Measurements from ENCODE around the gene RABL6. TPM values are rescaled to one million over a fixed set of nuclear protein-coding genes. Genes with fewer than 3 reads are reported as not detected.

The RABL6 gene
- total RNA-seq, 1 donor from 2014 or later, result 107 TPM

- intact Hi-C loops (cut with micrococcal nuclease), result loop anchor here (5.0 to 10.0 kb wide), 4 partner anchors 202 to 482 kb away; partner anchors contain the start of genes NPDC1 and TUBB4B
Measured at GRCh38 chr9:136844761-136845464, 37.2 kb downstream of the RABL6 start.

GRCh38 chr9:136845465-136846260, 37.9 kb downstream of the RABL6 start:
- intact Hi-C loops (cut with micrococcal nuclease), result loop anchor here (5.0 to 10.0 kb wide), 4 partner anchors 202 to 482 kb away; partner anchors contain the start of genes NPDC1 and TUBB4B

GRCh38 chr9:136846376-136847087, 38.8 kb downstream of the RABL6 start:
- intact Hi-C loops (cut with micrococcal nuclease), result loop anchor here (5.0 to 10.0 kb wide), 4 partner anchors 201 to 481 kb away; partner anchors contain the start of genes NPDC1 and TUBB4B

GRCh38 chr9:136847088-136847825, 39.5 kb downstream of the RABL6 start:
- intact Hi-C loops (cut with micrococcal nuclease), result loop anchor here (5.0 to 10.0 kb wide), 4 partner anchors 200 to 480 kb away; partner anchors contain the start of genes NPDC1 and TUBB4B

GRCh38 chr9:136847826-136848392, 40.2 kb downstream of the RABL6 start:
- intact Hi-C loops (cut with micrococcal nuclease), result loop anchor here (5.0 to 10.0 kb wide), 4 partner anchors 199 to 479 kb away; partner anchors contain the start of genes NPDC1 and TUBB4B

GRCh38 chr9:136848393-136849037, 40.8 kb downstream of the RABL6 start:
- intact Hi-C loops (cut with micrococcal nuclease), result loop anchor here (1.0 to 10.0 kb wide), 12 partner anchors 18 to 479 kb away; partner anchors contain the start of genes EDF1, FBXW5, NPDC1 and PAXX

GRCh38 chr9:136849038-136849959, 41.6 kb downstream of the RABL6 start, which contains the start of gene PHPT1:
PHPT1 (plus strand) TSS chr9:136849409; CDS start chr9:136849431, 22 bp downstream.
- intact Hi-C loops (cut with micrococcal nuclease), result loop anchor here (1.0 to 10.0 kb wide), 12 partner anchors 17 to 478 kb away; partner anchors contain the start of genes EDF1, FBXW5, NPDC1 and PAXX

- intact Hi-C loops (cut with micrococcal nuclease), result loop anchor here (1.0 to 10.0 kb wide), 12 partner anchors 16 to 477 kb away; partner anchors contain the start of genes EDF1, FBXW5, NPDC1 and PAXX
Measured at GRCh38 chr9:136849960-136850865, 42.5 kb downstream of the RABL6 start.

- intact Hi-C loops (cut with micrococcal nuclease), result no loop called here
Measured at GRCh38 chr9:136850866-136851775, 43.4 kb downstream of the RABL6 start.

GRCh38 chr9:136851941-136852663, 44.4 kb downstream of the RABL6 start, which contains the start of gene MAMDC4:
MAMDC4 (plus strand) TSS chr9:136852346; CDS start chr9:136852417, 71 bp downstream.
- intact Hi-C loops (cut with micrococcal nuclease), result no loop called here

- intact Hi-C loops (cut with micrococcal nuclease), result no loop called here
Measured at GRCh38 chr9:136852664-136853595, 45.2 kb downstream of the RABL6 start.

- intact Hi-C loops (cut with micrococcal nuclease), result no loop called here
Measured at GRCh38 chr9:136853596-136854112, 45.9 kb downstream of the RABL6 start.

- intact Hi-C loops (cut with micrococcal nuclease), result no loop called here
Measured at GRCh38 chr9:136854113-136854841, 46.5 kb downstream of the RABL6 start.
